Ovary (tissue), 9 donors: ENCODE measurements around the gene KCNAB1. TPM values are rescaled to one million over a fixed set of nuclear protein-coding genes. Genes with fewer than 3 reads are reported as not detected.
A peak's percentile ranks its signal among the peaks of the same experiment; 100 is the strongest.

Experiments
- DNase-seq, 5 donors: peaks; one replicate each; pipeline ENCODE4 v3.0.0-alpha.2; 2019 to 2020
- H3K27ac ChIP-seq, 2 donors: fragments of 200-600 bp; one replicate each; pipeline versions ENCODE4 v1.5.1 to v1.8.0; 2019 to 2022
- H3K27me3 ChIP-seq: fragments of 200-600 bp; one replicate; pipeline ENCODE4 v1.8.0; 2022
- H3K36me3 ChIP-seq: fragments of 200-600 bp; sonication (generic); one replicate; pipeline ENCODE4 v1.5.1; 2019
- H3K4me1 ChIP-seq: one replicate; pipeline ENCODE4 v1.8.1; 2013; ENCODE audit warnings: mild to moderate bottlenecking, moderate library complexity; ENCODE audit not compliant: insufficient read depth
- H3K4me3 ChIP-seq: fragments of 200-600 bp; sonication (generic); one replicate; pipeline ENCODE4 v1.5.1; 2017
- H3K9me3 ChIP-seq, 2 donors: fragments of 200-600 bp in 1 of 2; sonication (generic) in 1 of 2; one replicate each; pipeline versions ENCODE4 v1.5.1 to v1.8.1; 2013 to 2019; ENCODE audit warnings: mild to moderate bottlenecking in 1 of 2, moderate library complexity in 1 of 2
- CTCF ChIP-seq, 3 donors: fragments of 450-650 bp in 2 of 3; fragments of 200-600 bp in 1 of 3; IDR thresholded peaks; one replicate each; pipeline versions ENCODE4 v1.5.1 to v1.8.0; 2016 to 2022; ENCODE audit warnings: antibody characterized with exemption in 3 of 3, mild to moderate bottlenecking in 1 of 3
- EP300 ChIP-seq: sonication (generic); formaldehyde crosslinking; IDR thresholded peaks from one replicate; pipeline ENCODE4 v1.6.1; 2017; ENCODE audit warnings: antibody characterized with exemption
- POLR2A ChIP-seq: fragments of 450-650 bp; IDR thresholded peaks from one replicate; pipeline ENCODE4 v1.6.1; 2017; ENCODE audit warnings: antibody characterized with exemption, mild to moderate bottlenecking, moderate library complexity
- WGBS, 3 donors: extraction: QIAGEN DNeasy Blood & Tissue Kit in 1 of 3; methylation state at CpG; one replicate each; pipeline versions ENCODE4 v1.1.5 to v1.1.7; 2013 to 2017; 5-methylcytosine and 5-hydroxymethylcytosine counted together
- intact Hi-C, 4 donors: fragments of 100-400 bp; cut with DNase I; formaldehyde crosslinking; loops; one replicate each; pipeline versions ENCODE4 v1.11.0 to v1.15.1; 2022 to 2023
- polyA plus RNA-seq, 2 donors: library from polyadenylated mRNA; stranded (reverse); fragments of 200-250 nt in 1 of 2; fragments of 350-450 nt in 1 of 2; fragmentation: Illumina TruSeq in 1 of 2; extraction: RNeasy Lipid Tissue Mini Kit (QIAGEN cat#74804) in 1 of 2; gene quantifications; one replicate each; pipeline ENCODE4 v1.2.3, GENCODE V29; 2013 to 2014
- total RNA-seq, 7 donors: library from RNA; depleted of rRNA in 2 of 7; stranded (reverse); fragments of >200 nt in 2 of 7; fragmentation: NEBNext Ultra II Directional in 3 of 7; extraction: Animal tissue kit (Norgen Biotek cat#: 25700) in 3 of 7; gene quantifications; one replicate each; pipeline versions ENCODE4 v1.1.0 to v1.2.4, GENCODE V29; 2016 to 2023
- donor health status: DM: no; HTN: no; CAD: no; lungs with moderate emphysema.
- donor health status: DM: no; HTN: no; CAD: no.
- donor health status: Bipolar disorder and iron deficiency.
- donor health status: DM: yes; HTN: yes; CAD: no.
- donor health status: DM: no; HTN: no; CAD: no.
- donor health status: DM: yes; HTN: yes; CAD: no.

KCNAB1 gene
- total and polyA plus RNA-seq, 9 donors, result 0.60 to 8.0 (median 2.4) TPM

GRCh38 chr3:156148345-156148945 is 28.1 kb downstream of the KCNAB1 start:
- no peak for TF ChIP-seq POLR2A
- peak in 1 of 3 donors; percentile 12 for TF ChIP-seq CTCF (IDR thresholded peaks at IDR 0.05)
- TF ChIP-seq EP300, result no peak
- intact Hi-C loops, result loop anchor here in 1 of 4 donors (10.0 kb wide), 1 partner anchor 986 kb away; no protein-coding TSS in a partner anchor
- Histone ChIP-seq H3K4me3 (no peak overlapping the region), H3K27ac (peak overlapping the region in 1 of 2 donors; percentile 65), H3K9me3 (no peaks in the 10 kb centered on the region), H3K4me1 (peaks cover 11% of the 10 kb centered on the region), H3K27me3 (no peaks in the 10 kb centered on the region), H3K36me3 (no peaks in the 10 kb centered on the region)
- DNase-seq, result peak in 2 of 5 donors; percentile 34 to 35

- peaks cover 11% of the 10 kb centered on the region for H3K4me1 ChIP-seq
- peak overlapping the region; percentile 39 to 65 for H3K27ac ChIP-seq
- no peaks in the 10 kb centered on the region for H3K36me3 ChIP-seq
- 5 to 9% (median 7%) methylated on average over 8 of the region's 8 CpGs for WGBS, 3 donors
- TF ChIP-seq CTCF (IDR thresholded peaks at IDR 0.05) (no peak), EP300 (no peak), POLR2A (no peak)
- no peaks in the 10 kb centered on the region for H3K9me3 ChIP-seq
- peak in 4 of 5 donors; percentile 22 to 51 (median 38) for DNase-seq
- no peaks in the 10 kb centered on the region for H3K27me3 ChIP-seq
- no peak overlapping the region for H3K4me3 ChIP-seq
- intact Hi-C loops, result loop anchor here in 1 of 4 donors (10.0 kb wide), 1 partner anchor 986 kb away; no protein-coding TSS in a partner anchor
Measured at GRCh38 chr3:156148946-156149381, 28.6 kb downstream of the KCNAB1 start.

GRCh38 chr3:156149876-156150275 is 29.5 kb downstream of the KCNAB1 start:
- Histone ChIP-seq H3K27ac (peak overlapping the region; percentile 39 to 65), H3K27me3 (no peaks in the 10 kb centered on the region), H3K4me1 (peaks cover 11% of the 10 kb centered on the region), H3K4me3 (no peak overlapping the region), H3K36me3 (no peaks in the 10 kb centered on the region), H3K9me3 (no peaks in the 10 kb centered on the region)
- 53 to 61% (median 61%) methylated on average over 3 of the region's 3 CpGs for WGBS, 3 donors
- intact Hi-C loops, result loop anchor here (5.0 to 10.0 kb wide), 6 partner anchors 362 to 985 kb away; no protein-coding TSS in a partner anchor
- no peak for DNase-seq
- no peak for TF ChIP-seq EP300
- TF ChIP-seq POLR2A, result no peak
- no peak for TF ChIP-seq CTCF (IDR thresholded peaks at IDR 0.05)

GRCh38 chr3:156150434-156151066 is 30.2 kb downstream of the KCNAB1 start:
- peaks cover 11% of the 10 kb centered on the region for H3K4me1 ChIP-seq
- H3K4me3 ChIP-seq, result no peak overlapping the region
- no peaks in the 10 kb centered on the region for H3K9me3 ChIP-seq
- peak; percentile 78 to 94 (median 83) for TF ChIP-seq CTCF (IDR thresholded peaks at IDR 0.05)
- no peak for TF ChIP-seq EP300
- peak overlapping the region in 1 of 2 donors; percentile 65 for H3K27ac ChIP-seq
- H3K27me3 ChIP-seq, result no peaks in the 10 kb centered on the region
- peak in 4 of 5 donors; percentile 29 to 71 (median 34) for DNase-seq
- no peaks in the 10 kb centered on the region for H3K36me3 ChIP-seq
- intact Hi-C loops, result loop anchor here (5.0 to 10.0 kb wide), 5 partner anchors 362 to 934 kb away; no protein-coding TSS in a partner anchor
- WGBS, 3 donors, result 16 to 19% (median 16%) methylated on average over 8 of the region's 8 CpGs
